HG03108 (cell line): ENCODE results near the gene KCNH8.

ENCODE experiments used
- ATAC-seq: cut with Tn5 transposase; IDR thresholded peaks from one replicate; pipeline ENCODE4 v1.9.1; 2021; ENCODE audit warnings: moderate library complexity; ENCODE audit not compliant: unreplicated experiment

KCNH8 gene

GRCh38 chr3:19576343-19576742, 428.0 kb downstream of the KCNH8 start:
- ATAC-seq, result no peak
